Colonic mucosa (tissue), 4 donors: Measurements from ENCODE around the gene RAD51AP1. TPM values are rescaled to one million over a fixed set of nuclear protein-coding genes. Genes with fewer than 3 reads are reported as not detected.

Source experiments
- DNase-seq: peaks from one replicate; pipeline ENCODE4 v3.0.0-alpha.2; 2020
- H3K27ac ChIP-seq: fragments of 200-600 bp; one replicate; pipeline ENCODE4 v1.8.0; 2021
- H3K27me3 ChIP-seq: fragments of 200-600 bp; one replicate; pipeline ENCODE4 v1.8.0; 2021
- H3K36me3 ChIP-seq: fragments of 200-600 bp; one replicate; pipeline ENCODE4 v1.8.0; 2021
- H3K4me1 ChIP-seq: fragments of 200-600 bp; one replicate; pipeline ENCODE4 v1.8.0; 2021; ENCODE audit warnings: mild to moderate bottlenecking
- H3K4me3 ChIP-seq: fragments of 200-600 bp; one replicate; pipeline ENCODE4 v1.8.0; 2021
- H3K9ac ChIP-seq, 2 donors: one replicate each; pipeline ENCODE4 v1.7.0; 2013; ENCODE audit warnings: control low read depth in 2 of 2, low read depth in 2 of 2, low read length in 2 of 2
- H3K9me3 ChIP-seq: fragments of 200-600 bp; one replicate; pipeline ENCODE4 v1.8.0; 2021
- intact Hi-C: fragments of 100-400 bp; cut with DNase I; formaldehyde crosslinking; loops from one replicate; pipeline ENCODE4 v1.14.1; 2022
- total RNA-seq, 2 donors: library from RNA; stranded (reverse); fragmentation: NEBNext Ultra II Directional in 1 of 2; extraction: Animal tissue kit (Norgen Biotek cat#: 25700) in 1 of 2; gene quantifications; one replicate each; pipeline ENCODE4 v1.2.1, GENCODE V29; 2021
- TF ChIP-seq, protein P1 (sequence below): fragments of 200-600 bp; IDR thresholded peaks from one replicate; pipeline ENCODE4 v1.8.0; 2022; ENCODE audit warnings: antibody characterized with exemption, mild to moderate bottlenecking
- donor health status: healthy.
- donor health status: DM: no; HTN: no; CAD: no.
- donor health status: DM: no; HTN: no; CAD: no.

Gene RAD51AP1
- total RNA-seq, 2 donors from 2014 or later = 6.6 to 22.3 TPM

DNA sequence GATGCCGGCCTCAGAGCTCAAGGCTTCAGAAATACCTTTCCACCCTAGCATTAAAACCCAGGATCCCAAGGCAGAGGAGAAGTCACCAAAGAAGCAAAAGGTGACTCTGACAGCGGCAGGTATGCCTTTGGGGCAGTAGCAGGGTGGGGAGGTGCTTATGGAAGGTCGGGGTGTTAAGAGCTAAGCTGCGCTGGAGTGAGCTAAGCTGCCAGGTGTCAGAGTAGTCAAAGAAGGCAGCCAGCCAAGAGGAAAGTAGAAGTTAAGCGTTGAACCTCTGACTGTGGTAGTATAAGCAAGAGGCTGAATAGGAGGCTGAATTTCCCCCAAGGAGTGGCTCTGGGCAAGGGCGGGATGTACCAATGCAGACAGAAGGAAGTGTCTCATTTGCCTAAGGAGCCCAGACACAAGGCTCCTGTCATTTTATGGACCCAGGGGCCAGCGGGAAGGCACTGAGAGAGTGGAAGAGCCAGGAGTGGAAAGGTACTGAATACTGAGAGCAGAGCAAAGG, 52.5 kb downstream of the RAD51AP1 start:
- Histone ChIP-seq H3K4me1 (no peaks in the 10 kb centered on the region), H3K4me3 (no peak overlapping the region), H3K27ac (no peak overlapping the region), H3K27me3 (no peaks in the 10 kb centered on the region), H3K9me3 (no peaks in the 10 kb centered on the region), H3K9ac (no peak overlapping the region), H3K36me3 (no peaks in the 10 kb centered on the region)
- intact Hi-C loops = no loop called here
- TF ChIP-seq, protein P1, sequence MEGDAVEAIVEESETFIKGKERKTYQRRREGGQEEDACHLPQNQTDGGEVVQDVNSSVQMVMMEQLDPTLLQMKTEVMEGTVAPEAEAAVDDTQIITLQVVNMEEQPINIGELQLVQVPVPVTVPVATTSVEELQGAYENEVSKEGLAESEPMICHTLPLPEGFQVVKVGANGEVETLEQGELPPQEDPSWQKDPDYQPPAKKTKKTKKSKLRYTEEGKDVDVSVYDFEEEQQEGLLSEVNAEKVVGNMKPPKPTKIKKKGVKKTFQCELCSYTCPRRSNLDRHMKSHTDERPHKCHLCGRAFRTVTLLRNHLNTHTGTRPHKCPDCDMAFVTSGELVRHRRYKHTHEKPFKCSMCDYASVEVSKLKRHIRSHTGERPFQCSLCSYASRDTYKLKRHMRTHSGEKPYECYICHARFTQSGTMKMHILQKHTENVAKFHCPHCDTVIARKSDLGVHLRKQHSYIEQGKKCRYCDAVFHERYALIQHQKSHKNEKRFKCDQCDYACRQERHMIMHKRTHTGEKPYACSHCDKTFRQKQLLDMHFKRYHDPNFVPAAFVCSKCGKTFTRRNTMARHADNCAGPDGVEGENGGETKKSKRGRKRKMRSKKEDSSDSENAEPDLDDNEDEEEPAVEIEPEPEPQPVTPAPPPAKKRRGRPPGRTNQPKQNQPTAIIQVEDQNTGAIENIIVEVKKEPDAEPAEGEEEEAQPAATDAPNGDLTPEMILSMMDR = no peak
- peak; percentile 33 for DNase-seq

DNA sequence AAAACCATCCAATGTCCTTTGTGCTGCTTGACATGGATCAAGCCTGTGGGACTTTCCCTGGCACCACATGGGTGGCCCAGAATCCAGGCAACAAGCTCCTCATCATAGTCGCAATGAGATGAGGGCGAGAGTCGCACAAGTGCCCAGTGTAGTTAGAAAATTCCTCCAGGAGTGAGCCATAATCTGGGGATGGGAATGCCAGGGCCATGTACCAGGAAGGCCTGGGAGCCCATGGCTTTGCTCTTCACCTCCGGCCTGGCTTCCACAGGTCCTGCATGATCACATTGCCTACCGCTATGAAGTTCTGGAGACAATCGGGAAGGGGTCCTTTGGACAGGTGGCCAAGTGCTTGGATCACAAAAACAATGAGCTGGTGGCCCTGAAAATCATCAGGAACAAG, 57.2 kb downstream of the RAD51AP1 start:
- no peaks in the 10 kb centered on the region for H3K27me3 ChIP-seq
- TF ChIP-seq, protein P1 = no peak
- H3K36me3 ChIP-seq = no peaks in the 10 kb centered on the region
- H3K27ac ChIP-seq = no peak overlapping the region
- no peaks in the 10 kb centered on the region for H3K4me1 ChIP-seq
- H3K9me3 ChIP-seq = no peaks in the 10 kb centered on the region
- no peak for DNase-seq
- intact Hi-C loops = no loop called here
- H3K4me3 ChIP-seq = no peak overlapping the region
- no peak overlapping the region for H3K9ac ChIP-seq

DNA sequence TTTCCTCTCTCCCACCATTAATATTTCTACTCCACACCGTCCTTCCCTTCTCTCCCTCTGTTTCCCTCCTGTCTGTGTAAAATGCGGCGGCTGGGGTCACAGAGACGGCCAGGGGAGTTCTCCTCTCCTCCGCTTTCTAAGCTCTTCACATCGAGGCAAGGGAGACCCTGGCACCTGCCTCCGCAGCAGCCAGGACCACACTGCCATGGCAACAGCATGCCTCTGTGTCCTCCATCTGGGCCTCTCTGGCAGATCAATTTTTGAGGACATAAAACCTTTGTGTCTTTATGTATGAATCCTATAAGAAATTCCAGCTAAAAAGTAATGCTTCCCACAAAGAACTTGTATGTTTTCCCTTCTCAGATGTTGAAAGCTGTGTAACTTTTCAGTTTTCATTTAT, 64.7 kb downstream of the RAD51AP1 start:
- intact Hi-C loops = no loop called here
- Histone ChIP-seq H3K9me3 (no peaks in the 10 kb centered on the region), H3K9ac (no peak overlapping the region), H3K4me1 (no peaks in the 10 kb centered on the region), H3K4me3 (no peak overlapping the region), H3K27me3 (no peaks in the 10 kb centered on the region), H3K27ac (no peak overlapping the region), H3K36me3 (no peaks in the 10 kb centered on the region)
- TF ChIP-seq, protein P1 = no peak
- no peak for DNase-seq

DNA sequence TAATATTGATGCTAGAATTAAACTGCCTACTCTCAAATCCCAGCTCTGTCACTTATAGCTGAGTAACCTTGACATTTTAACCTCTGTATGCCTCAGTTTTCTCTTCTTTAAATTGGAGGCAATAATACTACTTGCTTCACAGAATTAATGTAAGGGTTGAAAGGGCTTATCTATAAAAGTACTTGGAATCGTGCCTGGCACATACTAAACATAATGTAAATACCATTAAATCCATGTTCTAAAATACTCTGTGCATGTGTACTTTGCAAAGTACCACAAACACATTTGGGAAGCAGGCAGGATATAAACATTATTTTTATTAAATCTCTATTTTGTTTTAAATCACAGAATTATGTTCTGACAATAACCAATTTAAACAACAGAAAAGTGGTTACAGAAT, 65.3 kb downstream of the RAD51AP1 start:
- Histone ChIP-seq H3K4me1 (no peaks in the 10 kb centered on the region), H3K27ac (no peak overlapping the region), H3K9ac (no peak overlapping the region), H3K9me3 (no peaks in the 10 kb centered on the region), H3K27me3 (no peaks in the 10 kb centered on the region), H3K36me3 (no peaks in the 10 kb centered on the region), H3K4me3 (no peak overlapping the region)
- TF ChIP-seq, protein P1 = no peak
- intact Hi-C loops = loop anchor here (2.0 kb wide), 1 partner anchor 155 kb away; no protein-coding TSS in a partner anchor
- no peak for DNase-seq

DNA sequence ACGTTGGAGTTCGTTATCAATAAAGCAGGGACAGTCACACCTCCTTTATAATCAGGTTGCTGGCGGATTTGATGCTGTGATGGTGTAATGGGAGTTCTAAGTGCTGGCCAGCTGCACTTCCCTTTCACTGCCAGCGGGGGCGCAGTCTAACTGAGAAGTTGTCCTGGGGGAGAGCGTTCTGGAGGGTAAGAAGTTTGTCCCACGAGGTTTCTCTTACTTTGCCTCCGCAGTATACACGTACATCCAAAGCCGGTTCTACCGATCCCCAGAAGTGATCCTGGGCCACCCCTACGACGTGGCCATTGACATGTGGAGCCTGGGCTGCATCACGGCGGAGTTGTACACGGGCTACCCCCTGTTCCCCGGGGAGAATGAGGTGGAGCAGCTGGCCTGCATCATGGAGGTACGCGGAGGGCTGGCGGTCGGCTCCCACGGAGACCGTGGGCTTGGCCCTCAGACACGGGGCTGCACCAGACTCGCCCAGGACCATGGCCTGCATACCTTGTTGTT, 66.0 kb downstream of the RAD51AP1 start:
- Histone ChIP-seq H3K9me3 (no peaks in the 10 kb centered on the region), H3K27ac (no peak overlapping the region), H3K27me3 (no peaks in the 10 kb centered on the region), H3K4me3 (peak overlapping the region; percentile 78), H3K4me1 (no peaks in the 10 kb centered on the region), H3K9ac (peak overlapping the region; percentile 75 to 82), H3K36me3 (no peaks in the 10 kb centered on the region)
- peak; percentile 85 for DNase-seq
- TF ChIP-seq, protein P1 = peak; percentile 99
- intact Hi-C loops = loop anchor here (2.0 kb wide), 1 partner anchor 154 kb away; no protein-coding TSS in a partner anchor
